ENCODE data around the gene TIGD2. TPM values are rescaled to one million over a fixed set of nuclear protein-coding genes. Genes with fewer than 3 reads are reported as not detected.

The TIGD2 gene
- total and polyA plus RNA-seq, 2 of the 13 experiments (the other 11 are each of a cell fraction or from before 2014, with no cell fraction given), result 3.1 to 15.5 TPM

GRCh38 chr4:89136525-89136924 is 25.2 kb downstream of the TIGD2 start:
- FAIRE-seq (no peak), DNase-seq (ENCODE audit: low spot score) (no peak), ATAC-seq (no peak)
- intact Hi-C loops (cut with micrococcal nuclease; ENCODE audit: unreplicated experiment) (no loop called here), in situ Hi-C loops (cut with HindIII; ENCODE audit: extremely low pct_ligation_motif_present, low pct_unique_long_range_greater_than_20kb) (no loop called here)
- no peaks in the 10 kb centered on the region for H3K36me3 ChIP-seq (replicated peaks in 1 of 2; ENCODE audit: control insufficient read depth in 1 of 2, insufficient read depth in 2 of 2, low read length in 2 of 2)
- peaks cover 11% of the 10 kb centered on the region for H3K4me1 ChIP-seq (ENCODE audit: insufficient read depth, low read length)
- CTCF ChIA-PET (ENCODE audit: low intra/inter-chr PET ratio, low total read pairs), result no interaction called here
- no peaks in the 10 kb centered on the region for H3K9me3 ChIP-seq (ENCODE audit: low read length)
- H3K27ac ChIP-seq (ENCODE audit: extremely low read length, insufficient read depth, low read length), result no peak overlapping the region
- H3K27me3 ChIP-seq (ENCODE audit: control insufficient read depth in 1 of 2, insufficient read depth in 2 of 2, low read length in 2 of 2), result 0 out of 5 replicates have a peak, but pooled peaks cover 0 to 3% of the 10 kb centered on the region in 2 experiments
- H3K4me3 ChIP-seq (replicated peaks in 1 of 3; ENCODE audit: insufficient read depth in 1 of 3, low read depth in 2 of 3, low read length in 3 of 3), result no peak overlapping the region
- H2AFZ ChIP-seq (ENCODE audit: low read length), result no peak overlapping the region
- POLR2A ChIA-PET, result no interaction called here
- no peak overlapping the region for H3K4me2 ChIP-seq (ENCODE audit: low read depth, low read length)
- no TSS peak for BruUV-seq (replicated peaks)
- 6% methylated on average over 3 of the region's 3 CpGs for WGBS (ENCODE audit: low lambda C conversion rate)
- H3K9ac ChIP-seq (ENCODE audit: insufficient read depth, low read depth, low read length), result no peak overlapping the region
- no peak for TF ChIP-seq ZNF101 (CRISPR knock-in tag; IDR thresholded peaks at IDR 0.05; ENCODE audit: borderline replicate concordance, low read depth)
- TF ChIP-seq ZNF83 (CRISPR knock-in tag; IDR thresholded peaks at IDR 0.05; ENCODE audit: borderline replicate concordance), result no peak
- no peaks in the 10 kb centered on the region for H4K20me1 ChIP-seq (ENCODE audit: insufficient read depth, low read length)
- no peaks in the 10 kb centered on the region for H3K79me2 ChIP-seq (ENCODE audit: insufficient read depth, low read length)

GRCh38 chr4:89137231-89137630 is 25.9 kb downstream of the TIGD2 start:
- no peak for FAIRE-seq
- no TSS peak for BruUV-seq (replicated peaks)

More at GRCh38 chr4:89137231-89137630, 25.9 kb downstream of the TIGD2 start:
- H3K27me3 ChIP-seq (ENCODE audit: control insufficient read depth in 1 of 2, insufficient read depth in 2 of 2, low read length in 2 of 2), result 0 out of 5 replicates have a peak, but pooled peaks cover 0 to 3% of the 10 kb centered on the region in 2 experiments
- no peak overlapping the region for H3K27ac ChIP-seq (ENCODE audit: extremely low read length, insufficient read depth, low read length)
- ChIA-PET POLR2A (no interaction called here), CTCF (ENCODE audit: low intra/inter-chr PET ratio, low total read pairs) (no interaction called here)
- no peaks in the 10 kb centered on the region for H4K20me1 ChIP-seq (ENCODE audit: insufficient read depth, low read length)
- H3K36me3 ChIP-seq (replicated peaks in 1 of 2; ENCODE audit: control insufficient read depth in 1 of 2, insufficient read depth in 2 of 2, low read length in 2 of 2), result no peaks in the 10 kb centered on the region
- H3K9ac ChIP-seq (ENCODE audit: insufficient read depth, low read depth, low read length), result no peak overlapping the region
- H3K4me3 ChIP-seq (replicated peaks in 1 of 3; ENCODE audit: insufficient read depth in 1 of 3, low read depth in 2 of 3, low read length in 3 of 3), result no peak overlapping the region
- ATAC-seq, result no peak
- H3K4me1 ChIP-seq (ENCODE audit: insufficient read depth, low read length), result peaks cover 11% of the 10 kb centered on the region
- WGBS (ENCODE audit: low lambda C conversion rate), result 68% methylated on average over 5 of the region's 5 CpGs
- in situ Hi-C loops (cut with HindIII; ENCODE audit: extremely low pct_ligation_motif_present, low pct_unique_long_range_greater_than_20kb), result no loop called here
- H3K4me2 ChIP-seq (ENCODE audit: low read depth, low read length), result no peak overlapping the region
- H2AFZ ChIP-seq (ENCODE audit: low read length), result no peak overlapping the region
- no peak for DNase-seq (ENCODE audit: low spot score)
- intact Hi-C loops (cut with micrococcal nuclease; ENCODE audit: unreplicated experiment), result no loop called here
- H3K9me3 ChIP-seq (ENCODE audit: low read length), result no peaks in the 10 kb centered on the region
- H3K79me2 ChIP-seq (ENCODE audit: insufficient read depth, low read length), result no peaks in the 10 kb centered on the region
- TF ChIP-seq KLF13 (CRISPR knock-in tag; IDR thresholded peaks at IDR 0.05) (no peak), MXI1 (IDR thresholded peaks at IDR 0.05; ENCODE audit: borderline replicate concordance, low read depth, low read length) (no peak), ZNF891 (CRISPR knock-in tag; IDR thresholded peaks at IDR 0.05) (no peak), ERF (CRISPR knock-in tag; IDR thresholded peaks at IDR 0.05) (no peak), E2F5 (CRISPR knock-in tag; conservative IDR thresholded peaks at IDR 0.05) (no peak), ZNF557 (CRISPR knock-in tag; IDR thresholded peaks at IDR 0.05) (no peak), ZNF605 (CRISPR knock-in tag; IDR thresholded peaks at IDR 0.05) (no peak), ZSCAN5A (CRISPR knock-in tag; IDR thresholded peaks at IDR 0.05; ENCODE audit: borderline replicate concordance) (no peak), ZNF784 (CRISPR knock-in tag; IDR thresholded peaks at IDR 0.05; ENCODE audit: borderline replicate concordance) (no peak), ZNF230 (CRISPR knock-in tag; IDR thresholded peaks at IDR 0.05) (no peak)

Data from HepG2 (cell line).